Thyroid gland (tissue), 4 donors: ENCODE data around the gene PIGR.

Experiments
- POLR2A ChIP-seq, 2 donors: fragments of 450-650 bp; IDR thresholded peaks; one replicate each; pipeline ENCODE4 v1.6.1; 2017; ENCODE audit warnings: antibody characterized with exemption in 2 of 2, mild to moderate bottlenecking in 2 of 2, moderate library complexity in 1 of 2
- TF ChIP-seq, protein P1 (sequence below), 6 experiments: fragments of 200-600 bp in 3 of 6; fragments of 450-650 bp in 3 of 6; sonication (generic) in 3 of 6; IDR thresholded peaks; one replicate each; pipeline ENCODE4 v1.5.1; 2016 to 2019; ENCODE audit warnings: antibody characterized with exemption in 6 of 6, mild to moderate bottlenecking in 2 of 6, inconsistent platforms in 1 of 6, moderate library complexity in 1 of 6

DNA sequence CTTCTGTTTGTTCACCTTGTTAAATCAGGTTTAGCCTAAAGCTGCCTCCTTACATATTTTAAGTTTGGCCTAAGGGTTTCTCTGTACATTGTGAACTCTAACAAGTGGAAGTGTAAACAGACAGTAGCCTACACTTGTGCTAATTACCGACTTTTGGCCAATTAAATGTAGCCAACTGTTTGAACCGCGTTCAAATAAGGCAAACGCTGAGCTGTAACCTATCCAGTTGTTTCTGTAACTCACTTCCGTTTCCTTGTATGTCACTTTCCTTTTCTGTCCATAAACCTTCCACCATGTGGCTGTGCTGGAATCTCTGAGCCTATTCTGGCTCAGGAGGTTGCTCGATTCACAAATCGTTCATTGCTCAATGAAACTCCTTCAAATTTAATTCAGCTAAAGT is 32.0 kb upstream of the PIGR start:
- TF ChIP-seq POLR2A (IDR thresholded peaks at IDR 0.05), result no peak
- TF ChIP-seq, protein P1, sequence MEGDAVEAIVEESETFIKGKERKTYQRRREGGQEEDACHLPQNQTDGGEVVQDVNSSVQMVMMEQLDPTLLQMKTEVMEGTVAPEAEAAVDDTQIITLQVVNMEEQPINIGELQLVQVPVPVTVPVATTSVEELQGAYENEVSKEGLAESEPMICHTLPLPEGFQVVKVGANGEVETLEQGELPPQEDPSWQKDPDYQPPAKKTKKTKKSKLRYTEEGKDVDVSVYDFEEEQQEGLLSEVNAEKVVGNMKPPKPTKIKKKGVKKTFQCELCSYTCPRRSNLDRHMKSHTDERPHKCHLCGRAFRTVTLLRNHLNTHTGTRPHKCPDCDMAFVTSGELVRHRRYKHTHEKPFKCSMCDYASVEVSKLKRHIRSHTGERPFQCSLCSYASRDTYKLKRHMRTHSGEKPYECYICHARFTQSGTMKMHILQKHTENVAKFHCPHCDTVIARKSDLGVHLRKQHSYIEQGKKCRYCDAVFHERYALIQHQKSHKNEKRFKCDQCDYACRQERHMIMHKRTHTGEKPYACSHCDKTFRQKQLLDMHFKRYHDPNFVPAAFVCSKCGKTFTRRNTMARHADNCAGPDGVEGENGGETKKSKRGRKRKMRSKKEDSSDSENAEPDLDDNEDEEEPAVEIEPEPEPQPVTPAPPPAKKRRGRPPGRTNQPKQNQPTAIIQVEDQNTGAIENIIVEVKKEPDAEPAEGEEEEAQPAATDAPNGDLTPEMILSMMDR (IDR thresholded peaks at IDR 0.05), result no peak
